Activated T-cell treated with anti-CD3 and anti-CD28 coated beads, Interleukin-2, amount 50 U/mL, for 4 hours (primary cell): ENCODE results near the gene MTX1. TPM values are rescaled to one million over a fixed set of nuclear protein-coding genes. Genes with fewer than 3 reads are reported as not detected.
"Not testable (repeated sequence)": the region's sequence is repeated elsewhere in the genome, so short reads cannot be mapped to it uniquely, and the experiment has no call there.

Experiments used
- ATAC-seq, 2 donors: fragments of 200-7000 bp; cut with Tn5 transposase; one replicate each; pipeline ENCODE4 v1.10.0; 2021
- DNase-seq: peaks from one replicate; pipeline ENCODE4 v3.0.0-alpha.2; 2020
- H3K27me3 Mint-ChIP-seq: one replicate; pipeline ENCODE4 v1.8.0; 2021; ENCODE audit warnings: low read depth, mixed read lengths
- H3K36me3 Mint-ChIP-seq: one replicate; pipeline ENCODE4 v1.8.0; 2022; ENCODE audit warnings: mixed read lengths; ENCODE audit not compliant: insufficient read depth
- H3K4me1 Mint-ChIP-seq: one replicate; pipeline ENCODE4 v1.8.0; 2021; ENCODE audit warnings: low read depth, mixed read lengths
- H3K4me3 Mint-ChIP-seq: one replicate; pipeline ENCODE4 v1.8.0; 2021; ENCODE audit warnings: mild to moderate bottlenecking, moderate library complexity, mixed read lengths
- H3K9me3 Mint-ChIP-seq: one replicate; pipeline ENCODE4 v1.8.0; 2021; ENCODE audit warnings: mixed read lengths
- total RNA-seq, 3 donors: library from RNA; stranded (reverse); gene quantifications; one replicate each; pipeline ENCODE4 v1.2.1, GENCODE V29; 2021

Gene MTX1
- total RNA-seq, 3 donors from 2014 or later = 77.4 to 88.6 (median 77.7) TPM

- no peaks in the 10 kb centered on the region for H3K36me3 Mint-ChIP-seq
- peaks cover 35% of the 10 kb centered on the region for H3K4me1 Mint-ChIP-seq
- no peaks in the 10 kb centered on the region for H3K9me3 Mint-ChIP-seq
- no peak for DNase-seq
- ATAC-seq = no peak
- H3K4me3 Mint-ChIP-seq = no peak overlapping the region
- no peaks in the 10 kb centered on the region for H3K27me3 Mint-ChIP-seq
Observed at GRCh38 chr1:155223047-155223446, 14.6 kb downstream of the MTX1 start.

GRCh38 chr1:155225404-155225759, 16.9 kb downstream of the MTX1 start:
- H3K27me3 Mint-ChIP-seq, ATAC-seq, H3K9me3 Mint-ChIP-seq, DNase-seq, H3K36me3 Mint-ChIP-seq: not testable (repeated sequence)
- peaks cover 21% of the 10 kb centered on the region for H3K4me1 Mint-ChIP-seq
- H3K4me3 Mint-ChIP-seq = peak overlapping the region; percentile 94

GRCh38 chr1:155226188-155226909, 17.9 kb downstream of the MTX1 start:
- ATAC-seq (peak; percentile 43 to 53), DNase-seq (peak; percentile 90)
- peak overlapping the region; percentile 94 for H3K4me3 Mint-ChIP-seq
- peaks cover 17% of the 10 kb centered on the region for H3K4me1 Mint-ChIP-seq
- no peaks in the 10 kb centered on the region for H3K36me3 Mint-ChIP-seq
- H3K27me3 Mint-ChIP-seq = no peaks in the 10 kb centered on the region
- H3K9me3 Mint-ChIP-seq = no peaks in the 10 kb centered on the region

- Mint-ChIP-seq H3K4me1 (peaks cover 17% of the 10 kb centered on the region), H3K4me3 (peak overlapping the region; percentile 94), H3K9me3 (no peaks in the 10 kb centered on the region), H3K27me3 (no peaks in the 10 kb centered on the region), H3K36me3 (no peaks in the 10 kb centered on the region)
- ATAC-seq = peak; percentile 19 to 50
- peak; percentile 51 for DNase-seq
Observed at GRCh38 chr1:155226910-155227260, 18.4 kb downstream of the MTX1 start.

- no peaks in the 10 kb centered on the region for H3K36me3 Mint-ChIP-seq
- H3K27me3 Mint-ChIP-seq = no peaks in the 10 kb centered on the region
- H3K9me3 Mint-ChIP-seq = no peaks in the 10 kb centered on the region
Observed at GRCh38 chr1:155227261-155228095, 19.0 kb downstream of the MTX1 start.

GRCh38 chr1:155228096-155228427, 19.6 kb downstream of the MTX1 start:
- peaks cover 17% of the 10 kb centered on the region for H3K4me1 Mint-ChIP-seq
- H3K4me3 Mint-ChIP-seq = peak overlapping the region; percentile 94
- no peaks in the 10 kb centered on the region for H3K27me3 Mint-ChIP-seq
- DNase-seq = no peak
- ATAC-seq = no peak
- H3K36me3 Mint-ChIP-seq = no peaks in the 10 kb centered on the region
- no peaks in the 10 kb centered on the region for H3K9me3 Mint-ChIP-seq

More at GRCh38 chr1:155227261-155228095, 19.0 kb downstream of the MTX1 start:
- Mint-ChIP-seq H3K4me1 (peaks cover 17% of the 10 kb centered on the region), H3K4me3 (peak overlapping the region; percentile 94)
- ATAC-seq (peak; percentile 96 to 99), DNase-seq (peak; percentile 100)

- H3K27me3 Mint-ChIP-seq, H3K9me3 Mint-ChIP-seq, ATAC-seq, DNase-seq, H3K4me3 Mint-ChIP-seq, H3K36me3 Mint-ChIP-seq: not testable (repeated sequence)
- H3K4me1 Mint-ChIP-seq = peaks cover 21% of the 10 kb centered on the region
Observed at GRCh38 chr1:155231302-155231701, 22.8 kb downstream of the MTX1 start.

GRCh38 chr1:155232001-155232978, 23.8 kb downstream of the MTX1 start:
- peaks cover 15% of the 10 kb centered on the region for H3K4me1 Mint-ChIP-seq
- not testable (repeated sequence) for H3K36me3 Mint-ChIP-seq, DNase-seq

GRCh38 chr1:155233502-155233901, 25.0 kb downstream of the MTX1 start:
- not testable (repeated sequence) for H3K27me3 Mint-ChIP-seq, H3K9me3 Mint-ChIP-seq, ATAC-seq, DNase-seq, H3K36me3 Mint-ChIP-seq, H3K4me3 Mint-ChIP-seq
- peaks cover 10% of the 10 kb centered on the region for H3K4me1 Mint-ChIP-seq

More at GRCh38 chr1:155232001-155232978, 23.8 kb downstream of the MTX1 start:
- H3K27me3 Mint-ChIP-seq, ATAC-seq, H3K4me3 Mint-ChIP-seq, H3K9me3 Mint-ChIP-seq: not testable (repeated sequence)

GRCh38 chr1:155235375-155235774, 26.9 kb downstream of the MTX1 start:
- not testable (repeated sequence) for H3K4me3 Mint-ChIP-seq, ATAC-seq

GRCh38 chr1:155236451-155236850, 28.0 kb downstream of the MTX1 start:
- no peaks in the 10 kb centered on the region for H3K27me3 Mint-ChIP-seq
- peaks cover 29% of the 10 kb centered on the region for H3K4me1 Mint-ChIP-seq
- H3K36me3 Mint-ChIP-seq = peaks cover 7% of the 10 kb centered on the region
- H3K9me3 Mint-ChIP-seq = no peaks in the 10 kb centered on the region
- DNase-seq (no peak), ATAC-seq (no peak)
- no peak overlapping the region for H3K4me3 Mint-ChIP-seq

More at GRCh38 chr1:155235375-155235774, 26.9 kb downstream of the MTX1 start:
- H3K9me3 Mint-ChIP-seq, H3K36me3 Mint-ChIP-seq, DNase-seq, H3K27me3 Mint-ChIP-seq: not testable (repeated sequence)
- H3K4me1 Mint-ChIP-seq = peaks cover 18% of the 10 kb centered on the region

- ATAC-seq = peak; percentile 27 to 34
- peak; percentile 49 for DNase-seq
- H3K4me1 Mint-ChIP-seq = peaks cover 47% of the 10 kb centered on the region
- H3K36me3 Mint-ChIP-seq = peaks cover 3% of the 10 kb centered on the region
- no peaks in the 10 kb centered on the region for H3K9me3 Mint-ChIP-seq
- peaks cover 2% of the 10 kb centered on the region for H3K27me3 Mint-ChIP-seq
- peak overlapping the region; percentile 83 for H3K4me3 Mint-ChIP-seq
Observed at GRCh38 chr1:155241069-155241679, 32.7 kb downstream of the MTX1 start.

- Mint-ChIP-seq H3K36me3 (peaks cover 3% of the 10 kb centered on the region), H3K4me1 (peaks cover 46% of the 10 kb centered on the region), H3K4me3 (no peak overlapping the region), H3K27me3 (peaks cover 2% of the 10 kb centered on the region), H3K9me3 (no peaks in the 10 kb centered on the region)
- ATAC-seq (no peak), DNase-seq (no peak)
Observed at GRCh38 chr1:155241841-155242264, 33.4 kb downstream of the MTX1 start.
